Psoas muscle (tissue), 8 donors: ENCODE results near the gene DNAH6. TPM values are rescaled to one million over a fixed set of nuclear protein-coding genes. Genes with fewer than 3 reads are reported as not detected.

Source experiments
- ATAC-seq, 4 donors: fragments of 200-7000 bp; cut with Tn5 transposase; one replicate each; pipeline ENCODE4 v1.9.1; 2020; ENCODE audit warnings: moderate library complexity in 3 of 4, mild to moderate bottlenecking in 2 of 4
- DNase-seq, 2 donors: peaks; one replicate each; pipeline ENCODE4 v3.0.0-alpha.2; 2020
- H3K27ac ChIP-seq: fragments of 200-600 bp; one replicate; pipeline ENCODE4 v1.8.0; 2022
- H3K27me3 ChIP-seq, 3 donors: fragments of 200-600 bp in 1 of 3; one replicate each; pipeline versions ENCODE4 v1.6.1 to v1.8.0; 2013 to 2022; ENCODE audit warnings: low read length in 2 of 3, mild to moderate bottlenecking in 2 of 3, moderate library complexity in 1 of 3; ENCODE audit not compliant: insufficient read depth in 3 of 3
- H3K36me3 ChIP-seq, 2 donors: fragments of 200-600 bp in 1 of 2; one replicate each; pipeline versions ENCODE4 v1.6.1 to v1.8.0; 2013 to 2022; ENCODE audit warnings: low read depth in 1 of 2, mild to moderate bottlenecking in 1 of 2, moderate library complexity in 1 of 2; ENCODE audit not compliant: insufficient read depth in 1 of 2
- H3K4me1 ChIP-seq: fragments of 200-600 bp; one replicate; pipeline ENCODE4 v1.8.0; 2022
- H3K4me3 ChIP-seq: fragments of 200-600 bp; one replicate; pipeline ENCODE4 v1.8.0; 2022; ENCODE audit warnings: mild to moderate bottlenecking
- H3K9me3 ChIP-seq: fragments of 200-600 bp; one replicate; pipeline ENCODE4 v1.8.0; 2022
- WGBS, 3 donors: extraction: QIAGEN DNeasy Blood & Tissue Kit; methylation state at CpG; one replicate each; pipeline versions ENCODE4 v1.1.6 to v1.1.7; 2013; 5-methylcytosine and 5-hydroxymethylcytosine counted together
- intact Hi-C, 2 donors: fragments of 100-400 bp; cut with DNase I; formaldehyde crosslinking; loops; one replicate each; pipeline versions ENCODE4 v1.11.0 to v1.14.2; 2022
- polyA plus RNA-seq, 3 donors: library from polyadenylated mRNA; stranded (reverse); fragments of 200-250 nt; gene quantifications; one replicate each; pipeline ENCODE4 v1.2.3, GENCODE V29; 2013
- total RNA-seq, 4 donors: library from RNA; stranded (reverse); fragmentation: NEBNext Ultra II Directional in 2 of 4; extraction: Animal tissue kit (Norgen Biotek cat#: 25700) in 2 of 4; gene quantifications; one replicate each; pipeline versions ENCODE4 v1.2.1 to v1.2.4, GENCODE V29; 2021 to 2023
- TF ChIP-seq, protein P1 (sequence below): fragments of 200-600 bp; IDR thresholded peaks from one replicate; pipeline ENCODE4 v1.8.0; 2022; ENCODE audit warnings: antibody characterized with exemption
- donor health status: healthy with polysubstance abuse.
- donor health status: DM: no; HTN: no; CAD: no; lungs with moderate emphysema.
- donor health status: Bipolar disorder and iron deficiency.
- donor health status: healthy.
- donor health status: DM: yes; HTN: yes; CAD: no.
- donor health status: DM: no; HTN: no; CAD: no.
- donor health status: DM: no; HTN: no; CAD: no.
- donor health status: DM: yes; HTN: yes; CAD: no.

Gene DNAH6
- total and polyA plus RNA-seq, 7 donors = 0.01 to 0.09 (median 0.07) TPM; not detected in 3

DNA sequence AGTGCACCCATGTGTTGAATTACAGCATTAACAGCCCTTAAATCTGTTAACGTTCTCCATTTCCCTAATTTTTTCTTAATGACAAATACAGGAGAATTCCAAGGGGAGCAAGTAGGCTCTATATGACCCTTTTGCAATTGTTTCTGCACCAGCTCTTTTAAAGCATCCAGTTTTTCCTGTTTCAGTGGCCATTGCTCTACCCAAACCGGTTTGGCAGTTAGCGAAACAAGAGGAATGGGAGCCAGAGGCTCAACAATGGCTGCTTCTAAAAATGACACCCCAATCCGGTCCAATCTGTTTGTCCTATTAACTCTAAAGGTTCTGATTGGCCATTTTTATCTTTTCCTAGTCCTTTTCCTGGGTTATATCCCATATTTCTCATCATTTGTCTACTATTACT is 42.1 kb upstream of the DNAH6 start:
- Histone ChIP-seq H3K27me3 (no peaks in the 10 kb centered on the region), H3K36me3 (no peaks in the 10 kb centered on the region), H3K27ac (no peak overlapping the region), H3K9me3 (no peaks in the 10 kb centered on the region), H3K4me3 (no peak overlapping the region), H3K4me1 (no peaks in the 10 kb centered on the region)
- no peak for DNase-seq
- WGBS, 3 donors = 69 to 81% (median 77%) methylated on average over 4 of the region's 4 CpGs
- TF ChIP-seq, protein P1, sequence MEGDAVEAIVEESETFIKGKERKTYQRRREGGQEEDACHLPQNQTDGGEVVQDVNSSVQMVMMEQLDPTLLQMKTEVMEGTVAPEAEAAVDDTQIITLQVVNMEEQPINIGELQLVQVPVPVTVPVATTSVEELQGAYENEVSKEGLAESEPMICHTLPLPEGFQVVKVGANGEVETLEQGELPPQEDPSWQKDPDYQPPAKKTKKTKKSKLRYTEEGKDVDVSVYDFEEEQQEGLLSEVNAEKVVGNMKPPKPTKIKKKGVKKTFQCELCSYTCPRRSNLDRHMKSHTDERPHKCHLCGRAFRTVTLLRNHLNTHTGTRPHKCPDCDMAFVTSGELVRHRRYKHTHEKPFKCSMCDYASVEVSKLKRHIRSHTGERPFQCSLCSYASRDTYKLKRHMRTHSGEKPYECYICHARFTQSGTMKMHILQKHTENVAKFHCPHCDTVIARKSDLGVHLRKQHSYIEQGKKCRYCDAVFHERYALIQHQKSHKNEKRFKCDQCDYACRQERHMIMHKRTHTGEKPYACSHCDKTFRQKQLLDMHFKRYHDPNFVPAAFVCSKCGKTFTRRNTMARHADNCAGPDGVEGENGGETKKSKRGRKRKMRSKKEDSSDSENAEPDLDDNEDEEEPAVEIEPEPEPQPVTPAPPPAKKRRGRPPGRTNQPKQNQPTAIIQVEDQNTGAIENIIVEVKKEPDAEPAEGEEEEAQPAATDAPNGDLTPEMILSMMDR = no peak
- no peak for ATAC-seq
- intact Hi-C loops = no loop called here

DNA sequence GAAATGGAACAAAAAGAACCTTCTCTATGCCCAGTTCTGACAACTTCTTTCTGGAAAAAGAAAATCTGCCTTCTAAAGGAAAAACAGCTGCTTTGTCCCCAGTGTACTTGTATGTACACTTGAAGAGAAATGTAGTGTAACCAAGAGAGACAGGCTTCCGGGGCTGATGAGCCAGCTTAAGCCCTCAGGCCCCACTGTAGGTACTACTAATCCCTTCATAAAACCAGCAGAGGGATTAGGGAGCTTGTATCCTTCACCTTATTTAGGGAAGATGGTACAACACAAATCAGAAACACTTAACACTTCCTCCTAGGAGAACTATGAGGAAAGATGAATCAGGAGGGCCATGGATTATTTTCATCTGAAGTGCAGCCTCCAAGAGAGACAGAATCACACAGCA is 38.4 kb upstream of the DNAH6 start:
- no peaks in the 10 kb centered on the region for H3K4me1 ChIP-seq
- no peaks in the 10 kb centered on the region for H3K36me3 ChIP-seq
- no peak overlapping the region for H3K27ac ChIP-seq
- TF ChIP-seq, protein P1 = no peak
- H3K27me3 ChIP-seq = no peaks in the 10 kb centered on the region
- H3K9me3 ChIP-seq = no peaks in the 10 kb centered on the region
- H3K4me3 ChIP-seq = no peak overlapping the region
- WGBS, 3 donors = 72 to 79% (median 76%) methylated on average over 1 of the region's 1 CpG
- no peak for ATAC-seq
- intact Hi-C loops = no loop called here
- DNase-seq = no peak

DNA sequence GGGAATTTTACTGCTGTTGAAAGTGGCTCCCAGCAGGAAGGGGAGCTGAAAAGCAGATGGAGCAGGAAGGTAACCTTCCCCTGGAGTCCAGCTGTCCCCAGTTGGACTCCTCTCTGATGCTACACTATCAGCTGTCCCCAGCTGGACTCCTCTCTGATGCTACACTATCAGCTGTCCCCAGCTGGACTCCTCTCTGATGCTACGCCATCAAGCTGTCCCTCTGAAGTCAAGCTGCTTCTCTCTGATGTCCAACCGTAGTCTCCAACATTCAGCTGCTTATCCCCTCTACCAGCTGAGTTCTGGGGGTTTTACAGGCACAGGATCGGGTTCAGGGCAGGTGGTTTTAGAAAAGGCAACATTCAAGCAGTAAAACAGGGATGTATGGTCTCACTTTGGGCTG is 37.4 kb upstream of the DNAH6 start:
- DNase-seq (no peak), ATAC-seq (no peak)
- Histone ChIP-seq H3K4me3 (no peak overlapping the region), H3K36me3 (no peaks in the 10 kb centered on the region), H3K27me3 (no peaks in the 10 kb centered on the region), H3K4me1 (no peaks in the 10 kb centered on the region), H3K27ac (no peak overlapping the region), H3K9me3 (no peaks in the 10 kb centered on the region)
- WGBS, 3 donors = 52 to 78% (median 61%) methylated on average over 3 of the region's 3 CpGs
- TF ChIP-seq, protein P1 = no peak
- intact Hi-C loops = no loop called here

DNA sequence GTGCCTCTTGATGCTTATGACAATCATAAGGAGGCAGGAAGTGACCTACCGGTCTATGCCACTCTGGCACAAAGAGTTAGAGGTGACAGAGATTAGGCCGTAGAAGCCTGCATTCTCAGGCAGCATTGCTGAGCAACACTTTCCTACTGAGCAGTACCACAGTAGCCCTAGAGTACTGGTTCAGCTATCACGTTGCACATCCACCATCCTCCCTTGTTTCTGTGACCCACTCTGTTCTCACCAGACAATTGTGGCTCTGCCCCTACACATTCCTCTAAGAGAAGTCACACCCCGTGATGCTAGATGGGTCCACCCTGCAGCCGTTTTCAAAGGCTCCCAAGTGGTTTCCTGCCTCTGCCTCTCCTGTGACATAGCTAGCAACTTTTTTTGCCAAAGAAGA is 34.6 kb upstream of the DNAH6 start:
- Histone ChIP-seq H3K4me1 (no peaks in the 10 kb centered on the region), H3K27ac (no peak overlapping the region), H3K4me3 (no peak overlapping the region), H3K27me3 (no peaks in the 10 kb centered on the region), H3K36me3 (no peaks in the 10 kb centered on the region), H3K9me3 (no peaks in the 10 kb centered on the region)
- TF ChIP-seq, protein P1 = no peak
- no peak for ATAC-seq
- 39 to 55% (median 47%) methylated on average over 5 of the region's 5 CpGs for WGBS, 3 donors
- intact Hi-C loops = no loop called here
- DNase-seq = no peak

DNA sequence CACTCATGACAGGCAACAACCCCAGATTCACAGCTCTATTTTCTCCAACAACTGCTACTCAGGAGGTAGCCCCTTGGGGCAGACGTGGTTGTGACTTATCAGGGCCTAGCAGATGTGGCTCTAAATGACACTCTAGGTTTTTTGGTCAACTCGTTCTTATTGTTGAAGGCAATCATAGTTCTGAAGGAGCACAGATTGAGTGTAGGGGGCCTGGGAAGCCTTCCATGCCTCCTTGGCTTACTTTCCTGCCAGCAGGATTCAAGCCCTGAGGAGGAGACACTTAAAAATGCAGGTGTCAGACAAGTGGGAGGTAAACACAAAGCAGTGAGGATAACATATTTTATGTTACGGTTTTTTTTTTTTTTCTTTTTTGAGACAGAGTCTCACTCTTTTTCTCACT is 33.7 kb upstream of the DNAH6 start:
- H3K4me3 ChIP-seq = no peak overlapping the region
- no peak for ATAC-seq
- 62 to 72% (median 72%) methylated on average over 3 of the region's 3 CpGs for WGBS, 3 donors
- no peak for DNase-seq
- H3K27me3 ChIP-seq = no peaks in the 10 kb centered on the region
- no peak overlapping the region for H3K27ac ChIP-seq
- intact Hi-C loops = no loop called here
- H3K36me3 ChIP-seq = no peaks in the 10 kb centered on the region
- H3K9me3 ChIP-seq = no peaks in the 10 kb centered on the region
- no peaks in the 10 kb centered on the region for H3K4me1 ChIP-seq
- TF ChIP-seq, protein P1 = no peak
